H1 (cell line): Measurements from ENCODE around the gene CROCC2. TPM values are rescaled to one million over a fixed set of nuclear protein-coding genes. Genes with fewer than 3 reads are reported as not detected.

Experiments used
- GABPA ChIP-seq: IDR thresholded peaks from 2 replicates; pipeline ENCODE4 v1.6.1; 2011; ENCODE audit warnings: mild to moderate bottlenecking, low read length, moderate library complexity, borderline replicate concordance; ENCODE audit not compliant: insufficient read depth
- HDAC2 ChIP-seq, 2 experiments: fragments of 300-600 bp in 1 of 2; sonication (generic) in 1 of 2; IDR thresholded peaks; 2 replicates each; pipeline ENCODE4 v1.6.1; 2011 to 2012; ENCODE audit warnings: low read depth in 2 of 2, low read length in 2 of 2, mild to moderate bottlenecking in 2 of 2, moderate library complexity in 2 of 2, borderline replicate concordance in 1 of 2, inconsistent platforms in 1 of 2
- TAF1 ChIP-seq: IDR thresholded peaks from 2 replicates; pipeline ENCODE4 v1.6.1; 2011; ENCODE audit warnings: mild to moderate bottlenecking, low read depth, low read length
- polyA plus RNA-seq, 7 experiments: library from polyadenylated mRNA; depleted of rRNA in 3 of 7; stranded (reverse) in 5 of 7; unstranded in 2 of 7; fragments of >200 nt in 5 of 7; fragments of 200-250 nt in 2 of 7; gene quantifications; 1 replicate in 5 of 7; 2 replicates in 1 of 7; 4 replicates in 1 of 7; pipeline versions ENCODE4 v1.2.1 to v1.2.3, GENCODE V29; 2011 to 2013; ENCODE audit warnings: missing spikeins in 2 of 7, mixed read lengths in 2 of 7
- total RNA-seq: library from RNA; stranded (reverse); fragmentation: NEBNext Ultra II Directional; extraction: Animal tissue kit (Norgen Biotek cat#: 25700); gene quantifications from 2 replicates; pipeline ENCODE4 v1.2.1, GENCODE V29; 2021
- TF ChIP-seq, protein P1 (sequence below): IDR thresholded peaks from 2 replicates; pipeline ENCODE4 v1.6.1; 2011; ENCODE audit warnings: low read depth, mild to moderate bottlenecking, low read length; ENCODE audit not compliant: insufficient read depth

Gene CROCC2
- total and polyA plus RNA-seq, 2 of the 8 experiments (the other 6 are each of a cell fraction or from before 2014, with no cell fraction given), result not detected

DNA sequence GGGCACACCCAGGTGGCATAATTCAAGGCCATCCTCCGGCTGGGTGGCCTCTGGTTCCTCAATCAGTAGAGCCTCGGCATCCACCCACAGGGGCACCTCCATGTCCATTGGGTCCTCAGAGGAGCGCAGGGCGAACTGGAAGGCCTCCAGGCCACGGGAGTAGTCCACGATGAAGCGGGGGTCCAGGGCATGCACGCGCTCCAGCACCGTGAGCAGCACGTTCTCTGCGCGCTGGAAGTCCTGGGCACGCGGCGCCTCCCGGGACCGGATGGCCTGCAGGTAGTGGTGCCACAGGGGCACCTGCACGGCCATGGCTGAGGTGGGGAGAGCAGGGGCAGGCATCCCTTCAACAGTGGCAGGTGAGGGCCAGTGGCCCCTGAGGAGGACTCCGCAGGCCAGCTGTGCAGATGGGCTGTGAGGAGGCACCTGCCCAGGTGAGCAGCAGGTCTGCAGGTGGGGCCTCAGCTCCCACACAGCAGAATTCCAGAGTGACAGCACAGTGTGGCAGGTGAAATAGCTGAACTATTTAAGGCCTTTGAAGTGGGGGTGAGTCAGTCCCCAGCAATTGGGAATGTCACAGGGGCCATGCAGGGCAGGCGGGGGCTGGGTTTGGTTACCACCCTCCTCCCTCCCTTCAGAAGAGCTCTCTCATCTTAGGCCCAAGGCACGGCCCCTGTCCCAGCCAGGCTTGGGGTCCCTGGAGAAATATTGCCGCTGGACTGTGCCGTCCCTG lies 10.3 kb upstream of the CROCC2 start, which contains the start of gene MAB21L4 (continued):
- TF ChIP-seq HDAC2 (IDR thresholded peaks at IDR 0.05; ENCODE audit: borderline replicate concordance in 1 of 2, low read depth in 2 of 2, low read length in 2 of 2), result no peak
- no peak for TF ChIP-seq GABPA
- TF ChIP-seq TAF1, result no peak
- TF ChIP-seq, protein P1, sequence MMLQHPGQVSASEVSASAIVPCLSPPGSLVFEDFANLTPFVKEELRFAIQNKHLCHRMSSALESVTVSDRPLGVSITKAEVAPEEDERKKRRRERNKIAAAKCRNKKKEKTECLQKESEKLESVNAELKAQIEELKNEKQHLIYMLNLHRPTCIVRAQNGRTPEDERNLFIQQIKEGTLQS, result no peak
